Hematopoietic multipotent progenitor cell treated with erythropoietin and hydrocortisone succinate and interleukin-3 and kit ligand, for 8 days (in vitro differentiated cells): ENCODE measurements around the gene XPO6.

Source experiments
- DNase-seq: peaks from one replicate; pipeline ENCODE4 v3.0.0-alpha.2; 2015

The XPO6 gene

GRCh38 chr16:28106467-28107215, 105.1 kb downstream of the XPO6 start:
- no peak for DNase-seq

DNA sequence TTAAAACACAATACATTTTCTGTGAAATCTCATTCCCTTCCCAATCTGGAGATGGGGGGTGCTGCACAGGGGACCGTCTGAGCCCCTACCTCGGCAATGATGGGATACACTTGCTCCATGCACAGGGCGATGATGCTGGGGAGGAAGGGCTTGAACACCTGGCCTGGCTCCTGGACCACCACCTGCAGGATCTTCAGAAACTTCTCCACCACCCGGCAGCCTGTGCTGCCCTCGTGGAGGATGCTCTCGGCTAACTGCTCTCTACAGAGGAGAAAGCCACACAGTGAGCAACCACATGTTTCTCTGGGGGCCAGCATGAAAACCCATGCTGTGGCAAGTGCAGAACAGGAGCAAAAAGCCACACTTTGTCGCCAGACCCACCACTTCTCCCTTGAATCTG, 105.8 kb downstream of the XPO6 start:
- DNase-seq, result no peak

- DNase-seq, result no peak
Measured at GRCh38 chr16:28105297-28105696, 106.5 kb downstream of the XPO6 start.

DNA sequence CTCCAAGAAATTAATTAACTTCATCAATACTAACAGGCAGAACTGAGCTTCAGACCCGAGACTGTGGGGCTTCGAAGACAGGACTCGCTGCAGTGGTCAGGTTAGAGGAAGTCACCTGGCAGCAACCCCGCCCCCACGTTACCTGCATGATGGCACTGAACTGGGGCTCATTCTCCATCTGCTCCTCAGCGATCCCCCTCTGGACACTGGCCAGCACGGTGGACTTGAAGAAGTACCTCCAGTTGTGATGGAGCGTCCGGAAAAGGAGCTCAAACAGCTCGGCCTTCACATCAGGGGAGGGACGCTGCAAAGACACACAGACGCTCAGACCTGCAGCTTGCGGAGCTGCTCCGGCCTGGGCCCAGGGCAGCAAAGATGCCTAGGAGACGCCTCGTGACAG, 107.4 kb downstream of the XPO6 start:
- DNase-seq, result no peak

DNA sequence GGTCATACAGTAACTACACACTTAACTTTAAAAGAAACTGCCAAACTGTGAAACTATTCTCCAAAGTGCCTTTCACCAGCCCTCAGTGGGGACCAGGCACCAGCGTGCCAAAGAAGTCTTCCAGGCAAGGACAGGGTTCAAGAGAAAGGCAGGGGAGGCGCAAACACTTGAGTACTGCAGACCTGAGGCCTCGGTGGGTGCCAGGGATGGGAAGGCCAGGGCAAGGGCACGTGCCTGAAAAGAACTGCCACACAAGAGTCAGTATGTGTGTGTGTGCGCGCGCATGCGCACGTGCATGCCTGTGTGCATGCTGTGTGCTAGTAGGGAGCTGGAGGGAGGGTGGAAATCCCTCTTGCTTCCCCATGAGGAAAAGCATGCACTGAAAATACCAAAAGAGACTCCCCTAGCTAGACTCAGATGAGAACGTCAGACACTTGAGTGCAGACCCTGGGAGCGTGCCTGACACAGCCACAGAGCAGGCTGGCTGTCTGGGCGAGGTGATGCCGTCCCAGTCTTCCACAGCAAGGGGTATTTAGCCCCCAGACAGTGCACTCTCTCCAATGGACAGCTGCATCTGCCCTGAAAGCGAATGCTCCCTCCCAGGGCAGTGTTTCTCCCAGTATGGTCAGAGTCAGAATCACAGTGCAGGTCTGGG, 108.1 kb downstream of the XPO6 start:
- no peak for DNase-seq

DNA sequence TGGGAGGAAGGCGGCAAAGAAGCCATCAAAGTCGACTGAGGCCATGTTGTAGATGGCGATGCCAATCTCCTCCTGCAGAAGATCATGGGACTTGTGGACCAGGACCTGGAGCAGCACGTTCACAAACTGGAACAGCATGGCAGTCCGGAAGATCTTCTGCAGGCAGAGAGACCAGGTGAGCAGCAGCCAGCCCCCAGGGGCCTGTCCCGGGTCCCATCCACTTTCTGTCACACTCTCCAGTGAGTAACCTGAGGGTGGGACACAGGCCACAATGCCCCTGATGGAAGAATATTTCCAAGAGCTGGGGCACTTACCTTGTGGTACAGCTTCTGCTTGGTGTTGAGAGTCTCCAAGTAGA, 110.3 kb downstream of the XPO6 start:
- no peak for DNase-seq

GRCh38 chr16:28100810-28101532, 110.8 kb downstream of the XPO6 start:
- DNase-seq, result no peak

- DNase-seq, result no peak
Measured at GRCh38 chr16:28098959-28099945, 112.5 kb downstream of the XPO6 start.

- DNase-seq, result no peak
Measured at GRCh38 chr16:28098171-28098958, 113.4 kb downstream of the XPO6 start.

DNA sequence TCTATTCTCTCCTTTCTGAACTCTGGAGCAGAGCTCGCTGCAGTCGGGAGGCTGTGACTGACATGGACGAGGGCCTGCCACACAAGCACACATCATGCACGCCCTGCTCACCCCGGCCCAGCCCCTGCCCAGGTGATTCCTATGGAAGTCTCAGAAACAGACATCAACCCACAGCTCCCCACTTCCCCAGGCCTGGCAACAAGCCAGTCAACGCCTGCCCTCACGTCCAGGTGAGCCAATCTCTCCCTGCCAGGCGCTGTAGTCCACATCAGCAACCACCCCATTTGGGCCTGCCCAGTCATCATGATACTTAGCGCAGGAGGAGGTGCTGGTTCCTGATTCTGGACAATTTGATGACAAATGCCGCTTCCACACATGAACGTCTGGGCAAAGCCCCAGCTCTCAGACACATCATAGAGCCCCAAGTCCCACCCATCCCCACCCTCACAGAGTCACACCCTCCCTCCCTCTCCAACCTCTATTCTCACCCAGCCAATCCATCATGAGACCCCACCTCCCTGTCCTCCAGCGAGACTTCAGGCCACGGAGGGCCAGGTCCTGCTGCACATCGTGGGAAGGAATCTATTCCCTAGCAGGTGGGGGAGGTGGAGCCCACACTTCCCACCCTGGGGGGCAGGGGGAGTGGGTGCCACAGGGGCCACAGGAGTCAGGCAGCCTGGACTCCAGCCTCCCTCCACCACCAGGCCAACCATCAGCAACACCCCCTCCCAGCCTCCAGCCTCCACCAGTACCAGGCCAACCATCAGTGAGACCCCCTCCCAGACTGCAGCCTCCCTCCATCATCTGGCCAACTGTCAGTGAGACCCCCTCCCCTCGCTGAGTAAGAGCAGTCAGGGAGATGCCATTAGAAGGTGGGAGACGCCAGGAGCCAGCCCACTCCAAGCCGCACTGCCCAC, 114.5 kb downstream of the XPO6 start:
- DNase-seq, result no peak

- no peak for DNase-seq
Measured at GRCh38 chr16:28093385-28093725, 118.4 kb downstream of the XPO6 start.

GRCh38 chr16:28092721-28093384, 118.9 kb downstream of the XPO6 start:
- DNase-seq, result no peak

GRCh38 chr16:28091656-28092055, 120.1 kb downstream of the XPO6 start:
- DNase-seq, result no peak

DNA sequence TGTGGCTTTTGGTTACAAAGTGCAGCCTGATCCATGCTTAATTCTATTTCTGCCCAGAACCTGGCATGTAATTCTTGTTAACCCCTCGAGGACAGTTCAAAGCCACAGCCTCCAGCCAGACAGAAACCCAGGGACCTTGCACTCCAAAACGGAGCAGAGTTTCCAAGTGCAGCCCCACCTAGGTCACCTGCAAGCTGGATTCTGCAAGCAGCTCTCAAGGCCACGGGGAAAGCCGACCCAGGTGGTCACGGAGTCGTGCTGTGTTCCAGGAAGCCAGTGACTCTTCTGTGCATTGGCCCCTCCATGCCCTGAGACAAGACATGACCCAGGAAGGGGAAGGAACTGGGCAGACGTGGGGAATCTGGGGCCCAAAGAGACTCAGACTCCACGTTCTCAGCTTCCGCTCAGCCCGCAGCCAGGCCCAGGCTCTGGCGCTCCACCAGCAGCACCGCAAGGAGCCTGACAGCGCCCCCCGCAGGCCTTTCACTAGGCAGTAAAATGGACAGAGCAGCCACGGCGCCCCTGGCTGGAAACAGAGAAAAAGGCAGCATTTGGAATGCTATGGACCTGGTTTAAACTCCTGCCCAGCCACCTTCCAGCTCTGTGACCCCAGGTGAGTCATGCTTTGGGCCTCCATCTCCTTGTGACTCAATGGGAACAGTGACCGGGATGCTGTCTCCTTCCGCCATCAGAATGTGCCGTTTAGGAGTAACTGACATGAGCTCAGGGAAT, 121.0 kb downstream of the XPO6 start:
- DNase-seq, result no peak

GRCh38 chr16:28089992-28090365, 121.8 kb downstream of the XPO6 start:
- DNase-seq, result no peak

DNA sequence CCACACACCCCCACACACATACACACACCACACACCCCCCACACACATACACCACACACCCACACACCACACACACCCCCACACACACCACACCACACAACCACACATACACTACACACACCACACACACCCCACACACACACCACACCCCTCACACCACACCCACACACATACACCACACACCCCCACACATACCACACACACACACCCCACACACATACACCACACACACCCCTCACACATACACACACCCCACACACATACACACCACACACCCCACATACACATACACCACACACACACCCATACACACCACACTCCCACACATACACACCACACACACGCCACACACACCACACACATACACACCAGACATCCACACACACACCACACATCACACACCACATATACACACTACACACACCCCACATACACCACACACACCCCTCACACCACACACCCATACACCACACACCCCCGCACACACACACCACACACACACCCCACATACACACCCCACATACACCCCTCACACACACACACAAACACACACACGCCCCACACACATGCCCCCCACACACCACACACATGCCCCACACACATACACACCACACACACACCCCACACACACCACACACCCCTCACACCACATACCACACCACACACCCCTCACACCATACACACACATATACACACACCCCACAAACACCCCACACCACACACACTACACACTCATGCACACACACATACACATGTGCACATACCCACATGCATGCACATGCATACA, 122.4 kb downstream of the XPO6 start:
- no peak for DNase-seq

DNA sequence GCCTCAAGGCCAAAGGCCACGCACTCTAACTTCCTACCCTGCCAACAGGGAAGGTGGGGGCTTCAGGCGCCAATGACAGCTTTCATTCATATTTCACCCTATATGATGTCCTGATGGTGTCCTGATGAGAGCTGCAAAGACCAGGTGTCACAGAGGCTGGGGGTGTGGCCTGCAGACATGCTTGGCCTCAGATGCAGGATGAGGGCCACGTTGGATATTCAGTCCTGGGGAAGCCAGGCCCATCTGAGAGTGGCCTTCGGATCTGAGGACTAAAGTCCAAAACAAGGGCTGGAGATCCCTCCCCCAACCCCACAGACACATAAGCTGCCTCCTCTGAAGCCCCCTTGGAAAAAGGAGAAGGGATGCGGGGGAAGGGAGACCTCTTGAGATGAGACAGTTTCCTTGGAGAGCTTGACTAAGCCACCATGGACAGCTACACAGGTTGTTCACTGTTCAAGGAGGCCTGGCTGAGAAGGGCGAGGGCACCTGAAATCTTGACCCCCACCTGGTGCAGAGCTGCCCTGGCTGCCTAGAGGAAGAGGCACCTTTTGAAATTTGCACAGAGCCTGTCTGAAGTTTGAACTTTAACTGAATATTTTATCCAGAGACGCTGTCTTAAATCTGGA, 124.0 kb downstream of the XPO6 start:
- DNase-seq, result no peak

DNA sequence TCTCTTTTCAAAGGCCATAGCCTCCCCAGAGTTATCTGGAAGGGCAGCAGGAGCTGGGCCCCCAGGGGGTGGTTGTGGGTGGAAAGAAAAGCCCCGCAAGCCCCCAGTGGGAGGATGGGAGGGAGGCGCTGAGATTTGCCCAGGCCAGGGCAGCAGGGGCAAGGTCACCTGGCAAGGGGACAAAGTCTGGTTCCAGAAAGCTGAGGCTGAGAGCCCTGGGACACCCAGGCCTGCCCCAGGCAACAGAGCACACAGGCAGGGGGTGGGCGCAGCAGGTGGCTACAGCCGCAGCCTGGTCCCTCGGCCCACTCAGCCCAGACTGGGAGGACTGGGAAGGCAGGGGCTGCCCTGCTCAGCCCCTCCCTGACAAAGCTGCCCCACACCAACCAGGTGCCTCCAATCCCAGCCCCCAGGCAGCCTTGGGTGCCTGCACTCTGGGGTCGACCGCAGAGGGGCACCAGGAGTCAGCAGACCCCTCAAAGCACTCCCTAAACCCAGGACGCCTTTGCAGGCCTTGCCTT, 124.6 kb downstream of the XPO6 start:
- no peak for DNase-seq
